Measurements from ENCODE around the gene EBF4.
"Not testable (repeated sequence)": the region's sequence is repeated elsewhere in the genome, so short reads cannot be mapped to it uniquely, and the experiment has no call there.

Gene EBF4

DNA sequence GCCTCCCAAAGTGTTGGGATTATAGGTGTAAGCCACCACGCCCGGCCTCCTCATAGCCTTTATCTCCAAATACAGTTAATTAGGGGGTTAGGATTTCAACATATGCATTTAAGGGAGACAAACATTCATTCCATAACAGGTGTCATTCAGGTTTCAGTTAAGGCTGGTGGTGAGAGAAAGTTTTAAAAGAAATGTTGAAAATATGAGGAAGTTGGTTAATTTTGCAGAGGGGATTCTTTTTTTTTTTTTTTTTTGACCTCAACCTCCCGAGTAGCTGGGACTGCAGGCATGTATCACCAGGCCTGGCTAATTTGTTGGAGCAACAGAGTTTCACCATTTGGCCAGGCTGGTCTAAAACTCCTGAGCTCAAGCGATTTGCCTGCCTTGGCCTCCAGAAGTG, 12.5 kb upstream of the EBF4 start:
- DNase-seq, result no peak

DNA sequence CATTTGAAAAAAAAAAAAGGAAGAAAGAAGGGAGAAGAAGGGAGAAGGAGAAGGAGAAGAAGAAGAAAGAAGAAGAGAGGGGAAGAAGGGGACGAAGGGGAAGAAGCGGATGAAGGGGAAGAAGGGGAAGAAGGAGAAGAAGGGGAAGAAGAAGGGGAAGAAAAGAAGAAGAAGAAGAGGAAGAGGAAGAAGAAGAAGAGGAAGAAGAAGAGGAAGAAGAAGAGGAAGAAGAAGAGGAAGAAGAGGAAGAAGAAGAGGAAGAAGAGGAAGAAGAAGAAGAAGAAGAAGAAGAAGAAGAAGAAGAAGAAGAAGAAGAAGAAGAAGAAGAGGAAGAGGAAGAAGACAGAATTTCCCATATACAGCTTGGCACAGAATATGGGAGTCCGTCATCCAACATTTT, 10.5 kb upstream of the EBF4 start:
- DNase-seq, result not testable (repeated sequence)

DNA sequence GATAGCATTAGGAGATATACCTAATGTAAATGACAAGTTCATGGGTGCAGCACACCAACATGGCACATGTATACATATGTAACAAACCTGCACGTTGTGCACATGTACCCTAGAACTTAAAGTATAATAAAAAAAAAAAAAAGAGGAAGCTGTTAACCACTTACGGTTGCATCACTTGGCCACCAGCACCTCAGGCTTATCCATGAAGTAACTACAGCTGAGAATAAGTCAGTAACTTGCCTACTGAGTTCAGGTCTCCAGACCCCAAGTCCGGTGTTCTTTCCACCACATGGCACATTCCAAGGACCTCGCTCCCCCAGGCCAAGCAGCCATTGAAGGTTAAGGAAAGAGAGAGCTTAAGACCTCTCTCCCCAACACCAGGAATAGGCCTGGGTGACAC, 7.8 kb upstream of the EBF4 start:
- DNase-seq, result not testable (repeated sequence)

DNA sequence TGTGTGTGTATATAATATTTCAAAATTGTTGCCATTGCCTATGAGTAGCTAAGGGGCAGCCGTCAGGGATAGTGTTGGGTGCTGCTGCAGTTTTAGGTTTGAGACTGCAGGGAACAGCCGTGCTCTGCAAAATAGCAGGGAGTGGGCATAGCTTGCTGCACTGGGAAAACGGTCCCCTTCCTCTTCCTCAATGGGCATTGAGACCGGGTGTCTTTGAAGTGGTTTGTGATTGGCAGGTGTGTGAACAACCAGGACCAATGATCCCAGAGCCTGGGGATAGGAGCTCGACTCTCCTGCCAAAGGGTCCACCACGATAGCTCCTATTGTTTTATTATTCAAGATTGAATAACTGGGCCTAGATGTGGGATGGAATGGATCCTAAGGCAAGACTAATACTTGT, 5.1 kb upstream of the EBF4 start:
- DNase-seq, result no peak

DNA sequence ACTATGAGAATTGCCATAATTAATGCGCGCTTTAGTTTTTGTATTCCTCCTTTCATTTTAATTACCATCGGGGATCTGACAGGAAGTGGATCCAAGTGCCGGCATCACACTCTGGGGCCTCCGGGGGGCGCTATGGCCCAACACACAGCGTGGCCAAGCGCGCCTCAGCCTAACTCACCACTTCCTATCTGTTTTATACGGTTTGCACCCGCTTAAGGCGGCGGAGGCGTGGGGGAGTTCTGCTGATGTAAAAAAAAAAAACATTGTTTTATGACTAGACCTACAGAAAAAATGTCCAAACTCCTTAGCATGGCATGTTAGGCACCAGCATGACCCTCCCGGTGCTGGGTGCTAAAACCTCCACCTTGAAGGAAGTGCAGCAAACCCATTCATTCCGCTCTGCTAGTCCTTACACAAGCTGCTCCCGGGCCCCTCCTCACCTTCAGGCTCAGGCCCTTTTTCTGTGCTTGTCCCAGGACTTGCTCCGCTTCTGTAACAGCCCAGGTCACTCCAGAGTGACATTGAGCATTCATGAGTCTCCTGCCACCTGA, 4.5 kb upstream of the EBF4 start:
- DNase-seq, result peak; percentile 22

DNA sequence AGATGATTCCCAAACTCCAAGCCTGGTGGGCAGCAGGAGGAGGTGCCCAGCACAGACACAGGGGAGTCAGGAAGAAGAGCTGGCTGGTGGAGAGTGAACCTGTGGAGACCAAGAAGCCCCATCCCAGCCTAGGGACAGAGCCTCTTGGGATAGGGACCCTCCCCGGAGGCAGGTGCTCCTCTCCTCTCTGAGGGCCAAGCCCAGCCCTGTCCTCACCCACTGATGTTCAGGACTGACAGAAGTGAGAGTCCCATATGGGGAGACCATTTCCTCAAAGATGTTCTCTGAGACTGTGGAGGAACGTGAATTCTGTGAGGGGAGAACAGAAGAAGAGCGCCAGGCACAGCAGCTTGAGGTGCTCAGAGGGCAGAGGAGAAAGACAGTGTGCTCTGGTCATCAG, 2.4 kb upstream of the EBF4 start:
- no peak for DNase-seq

DNA sequence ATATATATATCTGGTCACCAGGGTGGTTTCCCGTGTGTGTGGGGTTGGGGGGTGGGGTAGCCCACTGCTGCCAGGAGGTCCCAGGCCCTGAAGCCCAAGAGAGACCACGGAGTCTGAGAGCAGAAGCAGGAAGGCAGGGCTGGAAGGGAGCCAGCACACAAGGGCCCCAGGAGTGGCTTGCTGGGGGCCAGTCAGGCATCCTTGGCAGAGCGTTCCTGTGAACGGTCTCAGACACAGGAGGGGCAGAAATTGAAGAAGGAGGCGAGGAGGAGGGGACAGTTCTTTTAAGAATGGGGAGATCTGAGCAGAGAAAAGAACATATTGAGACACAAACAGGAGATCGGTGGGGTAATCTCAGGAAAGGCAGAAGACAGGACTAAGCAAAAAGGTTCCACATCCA, 1.9 kb upstream of the EBF4 start:
- DNase-seq, result no peak

DNA sequence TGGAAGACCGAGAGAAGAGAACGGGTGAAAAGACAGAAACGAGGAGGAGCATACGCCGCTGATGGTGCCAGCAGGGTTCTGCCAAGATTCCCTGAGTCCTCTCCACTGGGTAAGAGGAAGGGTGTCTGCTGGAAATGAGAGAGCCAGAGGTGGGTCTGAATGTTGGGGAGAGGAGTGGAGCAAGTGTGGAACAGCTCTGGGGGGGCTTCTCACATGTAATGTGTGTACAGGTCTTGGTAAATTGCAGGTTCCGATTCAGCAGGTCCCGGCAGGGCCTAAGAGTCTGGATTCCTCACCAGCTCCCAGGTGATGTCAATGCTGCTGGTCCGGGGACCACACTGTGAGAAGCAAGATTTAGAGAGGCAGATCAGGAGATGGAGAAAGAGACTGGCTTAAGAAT, 1.5 kb upstream of the EBF4 start:
- DNase-seq, result no peak

DNA sequence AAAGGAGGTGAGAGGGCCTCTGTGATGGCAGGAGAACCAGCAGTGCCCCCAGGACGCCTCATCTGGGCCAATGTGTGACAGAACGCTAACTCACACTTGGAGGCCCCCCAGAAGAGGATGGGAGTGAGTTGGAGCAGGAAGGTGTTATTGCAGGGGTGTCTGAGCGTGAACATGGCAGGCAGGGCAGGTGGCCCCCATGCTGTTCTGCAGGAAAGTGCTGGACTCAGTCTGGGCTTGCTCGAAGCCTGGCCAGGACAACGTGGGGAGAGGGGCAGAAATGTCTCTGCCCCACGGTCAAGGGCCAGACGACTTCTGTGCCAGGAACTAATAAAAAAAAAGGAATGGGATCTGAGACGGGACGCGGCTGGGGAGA, 931 bp upstream of the EBF4 start:
- DNase-seq, result no peak

DNA sequence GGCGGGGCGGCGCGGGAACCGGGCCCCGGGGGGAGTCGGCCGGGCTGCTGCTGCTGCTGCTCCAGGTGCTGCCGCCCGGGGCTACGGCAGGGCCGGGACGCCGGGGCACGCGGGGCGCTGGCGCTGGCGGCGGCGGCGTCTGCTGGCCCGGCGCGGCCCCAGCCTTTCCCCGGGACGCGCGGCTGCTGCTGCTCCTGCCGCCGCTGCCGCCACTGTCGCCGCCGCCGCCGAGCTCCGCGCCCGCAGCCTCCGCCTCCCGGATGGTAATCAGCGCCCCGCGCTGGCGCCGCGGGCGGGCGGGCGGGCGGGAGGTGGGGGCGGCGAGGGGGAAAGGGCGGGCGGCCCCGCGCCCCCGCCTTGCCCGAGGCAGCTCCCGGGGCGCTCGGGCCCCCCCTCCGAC, 306 bp downstream of the EBF4 start:
- no peak for DNase-seq

DNA sequence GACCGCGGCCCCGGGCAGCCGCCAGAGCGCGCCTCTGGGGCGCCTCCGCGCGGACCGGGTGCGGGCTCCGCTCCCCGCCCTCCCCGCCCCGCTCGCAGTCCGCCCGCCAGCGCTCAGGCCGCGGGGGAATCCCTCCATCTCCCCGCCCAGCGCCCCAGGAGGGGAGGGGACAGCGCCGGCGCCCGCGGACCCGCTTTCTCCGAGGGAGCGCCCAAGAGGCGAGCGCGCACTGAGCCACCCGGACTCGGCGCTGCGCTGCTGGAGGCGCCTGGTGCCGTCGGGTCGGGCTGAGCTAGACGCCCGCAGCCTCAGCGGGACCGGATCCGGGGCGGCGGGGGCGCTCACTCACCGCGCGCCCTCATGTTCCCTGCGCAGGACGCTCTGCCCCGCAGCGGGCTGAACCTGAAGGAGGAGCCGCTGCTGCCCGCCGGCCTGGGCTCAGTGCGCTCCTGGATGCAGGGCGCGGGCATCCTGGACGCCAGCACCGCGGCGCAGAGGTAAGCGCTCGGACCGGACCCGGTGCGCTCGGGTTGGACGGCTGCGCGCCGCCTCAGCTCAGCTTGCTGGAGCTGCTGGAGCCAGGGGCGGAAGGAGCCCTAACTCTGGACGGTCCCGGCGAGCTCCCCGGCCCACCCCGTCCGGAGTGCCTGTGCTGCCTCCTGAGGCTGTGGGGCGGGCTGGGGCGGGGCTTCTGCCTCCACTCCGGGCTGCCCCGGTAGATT, 867 bp downstream of the EBF4 start:
- no peak for DNase-seq

DNA sequence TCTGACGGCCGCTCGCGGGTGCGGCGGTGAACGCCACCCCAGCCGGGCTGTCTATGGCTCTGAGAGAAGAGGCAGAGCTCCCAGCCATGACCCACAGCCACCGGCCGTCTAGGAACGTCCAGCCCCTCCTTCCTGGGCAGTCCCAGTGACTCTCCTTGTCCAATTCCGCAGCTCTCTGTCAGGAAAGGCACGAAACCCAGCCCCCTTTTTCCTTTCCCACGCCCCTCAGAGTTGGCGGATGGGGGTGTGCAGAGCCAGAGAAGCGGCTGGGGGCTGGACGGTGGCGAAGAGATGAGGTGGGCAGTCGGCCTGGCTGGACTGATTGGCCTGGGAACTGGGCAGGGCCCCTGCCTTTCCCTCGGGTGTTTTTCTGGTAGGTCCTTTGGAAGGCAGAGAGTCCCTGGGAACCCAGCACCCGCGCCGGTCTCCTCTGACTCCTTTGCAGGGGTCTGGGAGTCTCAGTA, 1.5 kb downstream of the EBF4 start:
- DNase-seq, result no peak

DNA sequence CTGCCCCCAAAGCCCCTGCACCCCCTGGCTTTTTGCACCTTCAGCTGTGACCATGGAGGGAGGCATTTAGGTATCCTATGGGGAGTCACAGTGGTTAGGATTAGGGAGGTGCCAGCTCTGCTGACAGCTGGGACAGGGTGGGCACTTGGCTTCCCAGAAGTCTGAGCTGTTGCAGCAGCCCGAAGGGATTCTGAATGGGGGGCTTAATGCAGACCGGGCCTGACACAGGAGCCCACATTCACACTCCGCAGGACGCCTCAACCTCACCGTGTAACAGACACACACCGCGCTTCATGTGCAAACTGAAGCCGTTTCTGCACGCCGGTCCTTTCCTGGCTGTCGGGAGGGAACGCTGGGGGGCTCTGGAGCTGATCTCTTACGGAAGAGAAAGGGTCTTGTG, 1.9 kb downstream of the EBF4 start:
- DNase-seq, result no peak

DNA sequence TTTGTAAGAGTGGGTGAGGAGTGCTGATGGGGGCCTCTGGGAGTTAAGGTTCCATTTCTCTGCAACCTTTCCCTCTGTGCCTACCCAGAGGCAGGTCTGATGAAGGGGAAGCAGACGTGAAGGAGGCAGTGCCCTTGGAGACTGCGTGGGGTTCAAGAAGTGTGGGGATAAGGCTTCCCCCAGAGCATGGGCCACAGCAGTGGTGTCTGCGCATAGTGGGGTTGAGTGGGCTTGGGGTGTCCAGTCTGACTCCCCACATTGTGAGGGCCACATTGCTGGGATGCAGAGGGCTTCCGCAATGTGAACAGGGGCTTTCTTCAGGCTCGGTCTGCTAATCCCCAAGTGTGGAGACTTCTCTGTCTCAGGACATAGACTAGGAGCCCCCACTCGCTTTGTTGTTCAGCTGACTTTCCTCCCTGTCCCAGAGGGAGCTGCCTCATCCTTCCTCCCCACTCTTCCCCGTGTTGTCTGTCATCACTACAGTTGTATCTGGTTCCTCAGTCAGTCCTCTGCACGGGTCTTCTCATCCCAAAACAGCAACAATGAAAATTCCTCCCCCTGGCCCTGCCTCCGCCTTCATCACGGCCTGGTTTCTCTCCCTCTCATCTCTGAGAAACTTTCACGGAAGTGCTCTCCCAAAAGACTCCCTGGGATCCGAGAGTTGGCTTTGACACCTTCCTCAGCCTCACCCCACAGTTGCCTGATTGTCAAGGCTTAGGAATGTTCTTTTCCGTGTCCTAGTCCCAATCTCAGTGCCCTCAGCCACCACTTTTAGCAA, 2.8 kb downstream of the EBF4 start:
- DNase-seq, result no peak

DNA sequence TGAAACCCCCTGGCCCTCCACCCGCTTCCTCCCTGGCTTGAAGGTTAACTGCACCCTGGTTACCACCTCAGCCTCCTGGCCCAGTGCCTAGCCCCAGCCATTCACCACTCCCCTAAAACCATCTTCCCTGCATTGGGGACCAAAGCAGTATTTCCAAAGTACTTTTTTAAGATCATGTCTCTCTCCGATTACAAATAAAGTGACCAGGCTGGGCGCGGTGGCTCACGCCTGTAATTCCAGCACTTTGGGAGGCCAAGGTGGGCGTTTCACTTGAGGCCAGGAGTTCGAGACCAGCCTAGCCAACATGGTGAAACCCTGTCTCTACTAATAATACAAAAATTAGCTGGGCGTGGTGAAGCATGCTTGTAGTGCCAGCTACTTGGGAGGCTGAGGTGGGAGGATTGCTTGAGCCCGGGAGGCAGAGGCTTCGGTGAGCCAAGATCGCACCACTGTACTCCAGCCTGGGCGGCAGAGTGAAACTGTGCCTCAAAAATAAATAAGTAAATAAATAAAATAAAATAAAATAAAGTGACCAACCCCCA, 3.5 kb downstream of the EBF4 start:
- not testable (repeated sequence) for DNase-seq

DNA sequence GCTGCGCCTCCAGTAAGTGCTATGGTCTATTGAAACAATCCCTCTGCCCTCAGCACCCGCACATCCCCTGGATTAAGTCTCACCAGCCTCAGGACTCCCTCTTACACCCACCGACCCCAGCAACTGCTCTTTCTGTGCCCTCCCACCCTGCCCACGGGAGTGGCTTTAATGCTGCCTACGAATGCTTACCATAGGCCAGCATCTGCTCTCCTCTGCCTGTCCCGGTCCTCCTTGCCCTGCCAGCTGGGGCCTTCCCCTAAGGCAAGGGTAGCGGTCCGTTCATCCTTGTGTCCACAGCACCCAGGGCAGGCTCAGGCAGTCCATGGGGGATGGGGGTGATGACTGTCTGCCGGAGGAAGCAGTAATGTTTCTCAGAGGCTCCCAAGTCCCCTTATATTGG, 4.1 kb downstream of the EBF4 start:
- no peak for DNase-seq

DNA sequence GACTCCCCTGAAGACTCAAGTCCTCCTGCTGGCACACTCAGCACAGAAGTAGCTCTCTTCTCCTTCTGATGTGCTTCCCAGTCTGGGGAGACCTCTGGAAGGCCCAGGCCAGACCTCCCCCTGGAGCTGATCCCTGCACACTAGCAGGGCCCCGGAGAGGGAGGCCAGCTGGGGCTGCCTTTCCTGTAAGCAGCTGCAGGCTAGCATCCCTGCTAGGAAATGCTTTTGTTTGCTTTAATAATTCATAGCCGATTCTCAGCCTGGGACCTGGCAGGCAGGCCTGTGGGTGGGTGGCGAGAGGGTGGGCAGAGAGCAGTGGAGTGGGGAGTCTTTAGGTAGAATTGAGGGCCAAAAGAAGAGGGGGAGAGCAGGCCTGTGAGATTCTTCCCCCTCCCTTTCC, 5.2 kb downstream of the EBF4 start:
- no peak for DNase-seq

DNA sequence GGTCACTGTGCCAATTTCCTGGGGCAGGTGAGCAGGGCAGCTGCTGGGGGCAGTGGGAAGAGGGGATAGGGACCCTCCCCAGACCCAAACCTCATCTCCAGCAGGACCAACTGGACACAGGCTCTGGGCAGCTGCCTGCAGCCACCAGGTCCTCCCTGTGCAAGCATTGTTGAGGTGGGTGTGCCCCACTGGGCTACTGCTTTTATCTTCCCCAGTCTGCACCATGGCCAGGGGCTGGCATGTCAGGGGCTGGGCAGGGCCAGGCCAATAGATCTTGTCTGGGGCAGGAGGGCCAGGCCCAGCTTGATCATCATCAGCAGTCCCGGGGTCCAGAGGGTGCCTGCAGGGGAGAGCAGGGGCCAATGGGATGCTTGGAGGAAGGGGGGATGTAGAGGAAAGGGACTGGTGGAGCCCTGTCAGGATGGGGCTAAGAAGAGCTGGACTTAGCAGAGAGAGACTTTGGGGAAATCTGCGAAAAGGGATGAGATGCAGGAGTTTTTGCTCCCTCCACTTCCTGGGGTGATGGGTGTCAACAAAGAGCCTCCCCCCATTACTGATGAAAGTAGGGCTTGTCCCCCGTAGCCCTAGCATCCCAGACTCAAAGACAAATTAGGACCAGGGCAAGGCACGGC, 5.7 kb downstream of the EBF4 start:
- DNase-seq, result no peak

DNA sequence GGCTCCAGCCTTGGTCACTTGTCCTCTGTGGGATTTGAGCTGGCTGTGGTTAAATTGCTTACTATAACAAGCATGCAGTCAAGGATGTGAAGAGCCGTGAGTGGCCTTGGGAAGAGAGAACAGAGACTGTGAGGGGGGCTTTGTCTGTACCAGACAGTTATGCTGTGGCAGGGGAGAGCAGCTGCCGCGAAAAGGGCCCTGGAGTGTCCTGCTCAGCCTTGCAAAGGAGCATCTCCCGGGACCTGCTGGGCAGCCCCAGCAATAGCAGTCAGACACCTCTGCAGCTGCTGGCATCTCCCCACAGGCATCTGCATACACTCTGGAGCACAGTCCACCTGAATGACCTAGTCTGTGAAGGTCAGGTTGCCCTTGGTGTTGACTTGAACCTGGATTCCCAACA, 6.3 kb downstream of the EBF4 start:
- DNase-seq, result no peak

DNA sequence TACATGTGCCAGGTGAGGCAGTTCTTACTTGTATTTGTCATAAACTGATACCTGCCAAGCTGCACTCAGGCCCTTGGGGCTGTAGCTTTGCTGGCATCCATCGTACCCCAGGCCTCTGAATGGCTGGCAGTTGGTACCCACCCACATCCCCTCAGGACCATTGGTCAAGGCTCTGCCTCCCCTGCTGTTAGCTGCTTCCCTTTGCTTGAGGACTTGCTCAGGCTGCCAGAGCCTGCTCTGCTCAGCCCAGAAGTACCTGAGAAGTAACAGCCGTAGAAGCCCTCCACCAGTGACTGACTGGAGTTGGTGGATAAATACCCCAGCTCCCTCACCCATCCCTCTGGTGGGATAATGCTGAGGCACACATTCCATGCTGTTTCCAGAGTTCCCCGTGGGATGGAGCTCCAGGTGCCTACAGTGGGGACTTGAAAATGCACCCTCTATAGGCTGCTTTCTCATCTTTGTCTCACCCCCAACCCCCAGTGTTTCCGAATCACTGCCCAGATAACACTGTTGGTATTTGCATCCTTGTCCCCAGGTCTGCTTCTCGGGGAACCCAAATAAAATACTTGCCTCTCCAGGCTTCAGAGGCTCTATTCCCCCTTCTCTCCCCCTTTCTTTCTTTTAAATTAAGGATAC, 7.3 kb downstream of the EBF4 start:
- no peak for DNase-seq

DNA sequence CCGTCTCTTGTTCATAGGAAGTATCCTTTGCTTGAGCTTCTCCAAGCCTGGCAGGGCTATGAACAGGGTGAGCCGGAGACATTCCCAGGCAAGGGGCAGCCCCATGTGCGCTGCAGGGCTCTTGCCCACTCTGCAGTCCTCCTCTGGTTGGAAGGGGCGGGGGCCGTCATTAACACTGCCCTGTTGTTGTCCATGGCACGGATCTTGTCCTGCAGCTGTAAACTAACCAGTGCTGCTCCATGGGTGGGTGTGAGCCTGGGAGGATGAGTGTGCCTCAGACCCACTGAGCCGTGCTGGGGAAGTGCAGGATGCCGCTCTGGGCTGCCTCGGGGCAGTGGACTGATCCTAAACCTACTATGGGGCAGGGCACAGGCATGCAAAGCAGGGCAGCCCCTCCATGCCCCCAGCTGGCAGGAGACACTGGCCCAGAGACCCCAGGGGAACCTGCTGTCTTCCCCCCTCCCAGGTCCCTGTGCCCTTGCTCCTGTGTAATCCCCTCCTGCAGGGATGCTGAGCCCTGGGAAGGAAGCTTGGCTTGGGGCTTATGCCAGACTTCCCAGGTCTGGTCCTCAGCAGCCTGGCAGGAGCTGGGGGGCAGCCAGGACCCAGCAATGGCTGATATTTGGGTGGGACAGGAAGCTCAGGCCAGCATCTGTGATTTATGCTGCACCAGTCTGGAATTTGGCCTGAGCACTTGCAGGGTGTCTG, 8.5 kb downstream of the EBF4 start:
- no peak for DNase-seq

DNA sequence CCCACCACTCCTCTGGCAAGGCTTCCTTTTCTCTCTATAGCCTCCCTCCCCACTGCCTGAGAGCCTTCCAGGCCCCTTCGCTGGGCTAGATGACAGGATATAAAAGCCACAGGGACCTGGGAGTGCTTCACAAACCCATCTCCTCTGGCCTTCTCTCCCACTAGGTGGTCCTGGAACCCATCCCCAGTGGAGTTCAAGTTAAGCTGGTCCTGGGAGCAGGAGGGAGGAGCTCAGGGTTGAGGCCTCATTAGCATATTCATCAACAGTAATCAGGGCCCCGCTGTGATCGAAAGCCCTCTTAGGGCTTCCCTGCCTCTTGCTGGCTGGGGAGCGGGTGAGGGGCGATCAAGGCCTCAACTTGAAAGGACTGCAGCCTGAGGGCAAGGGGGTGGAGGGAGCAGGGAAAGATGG, 9.1 kb downstream of the EBF4 start:
- DNase-seq, result no peak
